Mesenteric fat pad (tissue), 1 donor: ENCODE results near the gene AOX1. TPM values are rescaled to one million over a fixed set of nuclear protein-coding genes. Genes with fewer than 3 reads are reported as not detected.
"Not testable (repeated sequence)": the region's sequence is repeated elsewhere in the genome, so short reads cannot be mapped to it uniquely, and the experiment has no call there.

Experiments used
- DNase-seq: peaks from one replicate; pipeline ENCODE4 v3.0.0-alpha.2; 2020; ENCODE audit warnings: low spot score
- long read RNA-seq: library from polyadenylated mRNA; unstranded; transcript quantifications from one replicate; pipeline ENCODE4 v2.0.0, GENCODE V29; 2020
- total RNA-seq: library from RNA; stranded (reverse); fragmentation: NEBNext Ultra II Directional; extraction: Animal tissue kit (Norgen Biotek cat#: 25700); gene quantifications from one replicate; pipeline ENCODE4 v1.2.1, GENCODE V29; 2021
- donor health status: DM: yes; HTN: yes; CAD: no.

Gene AOX1
- total RNA-seq, result 220 TPM
- long read RNA-seq, full-length matches to known transcripts, result 3 of 111 reads
- long read RNA-seq, partial matches to known transcripts, result 98 of 111 reads
- long read RNA-seq, other reads (novel, unspliced or antisense), result 10 of 111 reads

DNA sequence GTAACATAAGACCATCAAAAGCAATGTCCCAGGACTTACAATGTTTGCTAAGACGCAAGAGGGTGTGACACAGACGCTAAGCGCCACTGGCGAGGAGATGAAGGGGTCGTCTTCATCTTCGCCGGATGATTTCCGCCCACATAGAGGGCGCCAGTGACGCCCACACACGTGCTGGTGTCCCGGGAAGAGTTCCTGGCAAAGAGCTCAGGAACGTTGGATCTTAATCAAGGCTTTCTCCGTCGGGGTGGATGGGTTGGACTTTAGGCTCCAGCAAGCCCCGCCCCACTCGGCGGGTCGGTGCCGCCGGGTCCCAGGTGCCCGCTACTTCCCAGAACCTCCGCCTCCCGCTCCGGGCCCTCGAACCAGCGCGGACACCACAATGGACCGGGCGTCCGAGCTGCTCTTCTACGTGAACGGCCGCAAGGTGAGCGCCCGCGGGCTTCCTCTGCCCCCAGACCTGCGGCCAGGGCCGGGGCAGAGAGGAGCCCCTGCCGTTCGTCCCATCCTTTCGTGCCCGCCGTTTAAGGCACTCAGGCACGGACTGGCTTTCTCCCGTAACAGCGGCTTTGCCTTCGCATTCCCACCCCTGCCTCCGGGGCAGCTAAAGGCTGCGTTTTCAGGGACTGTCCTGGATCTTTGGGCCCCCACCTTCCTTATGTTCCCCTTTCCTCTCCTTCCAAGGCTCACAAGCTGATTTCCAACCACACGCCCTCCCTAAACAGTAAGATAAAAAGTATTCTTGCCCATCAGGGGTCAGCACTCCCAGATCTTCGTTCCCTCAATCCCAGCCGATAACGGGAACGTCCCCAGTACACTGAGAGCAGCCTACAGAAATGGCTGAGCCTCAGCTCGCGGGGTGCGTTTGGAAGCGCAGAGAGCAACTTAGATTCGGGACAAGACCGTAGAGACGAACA is at the start of gene AOX1:
TSS of gene AOX1 (plus strand) at position 285 of the 914 bp plus-strand sequence. CDS start at position 380, 95 bp downstream.
- DNase-seq, result no peak

DNA sequence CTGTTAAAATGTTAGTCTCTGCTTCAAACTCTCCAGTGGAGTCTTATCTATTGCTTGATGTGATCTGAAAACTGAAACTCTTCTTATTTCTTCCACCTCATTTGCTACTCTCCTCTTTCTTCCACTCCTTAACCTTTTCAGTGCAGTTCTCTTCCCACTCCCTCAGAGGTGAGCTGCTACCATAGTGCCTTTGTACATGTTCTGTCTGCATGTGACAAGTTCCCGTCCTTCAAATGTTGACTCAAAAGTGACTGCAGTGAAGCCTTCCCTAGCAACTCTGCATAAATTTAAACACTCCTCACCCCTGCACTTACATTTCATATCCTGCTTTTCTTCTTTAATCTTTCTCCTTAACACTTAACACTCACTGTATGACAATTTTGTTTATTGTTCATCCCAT is 47.7 kb upstream of the AOX1 start:
- no peak for DNase-seq

DNA sequence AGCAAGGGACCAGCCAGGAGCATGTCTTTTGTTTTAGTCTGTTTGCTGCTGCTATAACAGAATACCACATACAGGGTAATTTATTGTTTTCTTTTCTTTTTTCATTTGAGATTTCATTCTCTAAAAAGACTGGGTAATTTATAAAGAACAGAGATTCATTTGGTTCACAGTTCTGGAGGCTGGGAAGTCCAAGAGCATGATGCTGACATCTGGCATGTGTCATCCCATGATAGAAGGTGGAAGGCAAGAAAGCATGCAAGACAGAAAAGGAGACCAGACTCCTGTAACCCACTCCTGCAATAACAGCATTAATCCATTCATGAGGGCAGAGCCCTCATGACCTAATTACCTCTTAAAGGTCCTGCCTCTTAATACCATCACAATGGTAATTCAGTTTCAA is 45.0 kb upstream of the AOX1 start:
- no peak for DNase-seq

DNA sequence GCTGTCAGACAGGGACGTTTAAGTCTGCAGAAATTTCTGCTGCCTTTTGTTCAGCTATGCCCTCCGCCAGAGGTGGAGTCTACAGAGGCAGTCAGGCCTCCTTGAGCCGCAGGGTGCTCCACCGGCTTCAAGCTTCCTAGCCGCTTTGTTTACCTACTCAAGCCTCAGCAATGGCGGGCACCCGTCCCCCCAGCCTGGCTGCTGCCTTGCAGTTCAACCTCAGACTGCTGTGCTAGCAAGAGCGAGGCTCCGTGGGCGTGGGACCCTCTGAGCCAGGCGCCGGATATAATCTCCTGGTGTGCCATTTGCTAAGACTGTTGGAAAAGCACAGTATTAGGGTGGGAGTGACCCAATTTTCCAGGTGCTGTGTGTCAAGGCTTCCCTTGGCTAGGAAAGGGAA is 19.2 kb upstream of the AOX1 start:
- not testable (repeated sequence) for DNase-seq

DNA sequence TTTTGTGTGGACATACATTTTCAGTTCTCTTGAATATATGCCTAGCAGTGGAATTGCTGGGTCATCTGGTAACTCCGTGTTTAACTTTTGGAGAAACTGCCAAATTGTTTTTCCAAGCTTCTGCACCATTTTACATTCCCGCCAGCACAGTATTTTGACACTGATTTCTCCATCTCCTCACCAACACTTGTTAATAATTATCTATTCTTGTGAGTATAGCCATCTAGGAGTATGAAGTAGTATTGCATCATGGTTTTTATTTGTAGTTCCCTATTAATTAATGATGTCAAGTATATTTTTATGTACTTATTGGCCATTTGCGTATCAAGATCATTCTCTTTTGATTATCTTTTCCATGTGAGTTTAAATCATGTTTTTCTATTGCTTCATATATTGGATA is 17.9 kb upstream of the AOX1 start:
- DNase-seq, result no peak

DNA sequence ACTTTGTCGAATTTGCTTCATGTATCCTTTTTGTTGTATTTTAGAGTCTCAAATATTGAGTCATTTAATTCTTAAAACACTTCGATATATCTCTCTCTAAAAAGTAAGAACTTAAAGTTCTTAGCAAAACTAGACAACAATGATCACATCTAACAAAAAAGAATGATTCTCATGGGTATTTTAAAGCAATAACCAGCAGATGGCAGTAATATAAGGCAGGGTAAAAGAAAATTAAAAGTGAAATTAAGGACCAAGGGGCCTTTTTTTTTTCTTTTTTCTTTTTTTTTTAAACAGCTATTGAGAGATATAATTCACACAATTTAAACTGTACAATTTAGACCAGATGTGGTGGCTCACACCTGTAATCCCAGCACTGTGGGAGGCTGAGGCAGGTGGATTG is 9.9 kb upstream of the AOX1 start:
- DNase-seq, result no peak

DNA sequence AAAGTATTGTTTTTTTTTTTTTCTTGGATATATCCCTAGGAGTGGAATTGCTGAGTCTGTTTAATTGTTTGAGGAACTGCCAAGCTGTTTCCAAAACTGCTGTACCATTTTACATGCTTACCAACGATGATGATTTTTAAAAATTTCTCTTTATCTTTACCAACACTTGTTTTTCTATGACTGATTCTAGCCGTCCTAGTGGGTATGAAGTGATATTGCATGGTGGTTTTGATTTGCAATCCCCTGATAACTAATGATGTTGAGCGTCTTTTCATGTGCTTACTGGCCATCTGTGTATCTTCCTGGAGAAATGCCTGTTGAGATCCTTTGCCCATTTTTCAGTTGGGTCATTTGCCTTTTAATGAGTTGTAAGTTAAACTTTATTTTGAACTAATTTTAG is 8.8 kb upstream of the AOX1 start:
- DNase-seq, result no peak

DNA sequence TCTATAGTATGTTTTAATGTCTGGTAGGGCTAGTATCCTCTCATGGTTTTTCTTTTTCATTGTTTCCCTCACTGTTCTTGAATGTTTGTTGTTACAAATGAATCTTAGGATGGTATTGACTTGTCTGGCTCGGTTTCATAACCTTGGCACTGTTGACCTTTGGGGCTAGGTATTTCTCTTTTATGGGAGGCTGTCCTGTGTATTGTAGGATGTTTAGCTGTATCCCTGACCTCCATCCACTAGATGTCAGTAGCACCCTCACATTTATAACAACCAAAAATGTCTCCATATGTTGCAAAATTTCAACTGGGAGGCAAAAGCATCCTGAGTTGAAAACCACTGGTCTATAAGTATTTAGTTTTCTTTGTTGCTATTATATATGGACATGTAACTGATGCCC is 7.0 kb upstream of the AOX1 start:
- no peak for DNase-seq

DNA sequence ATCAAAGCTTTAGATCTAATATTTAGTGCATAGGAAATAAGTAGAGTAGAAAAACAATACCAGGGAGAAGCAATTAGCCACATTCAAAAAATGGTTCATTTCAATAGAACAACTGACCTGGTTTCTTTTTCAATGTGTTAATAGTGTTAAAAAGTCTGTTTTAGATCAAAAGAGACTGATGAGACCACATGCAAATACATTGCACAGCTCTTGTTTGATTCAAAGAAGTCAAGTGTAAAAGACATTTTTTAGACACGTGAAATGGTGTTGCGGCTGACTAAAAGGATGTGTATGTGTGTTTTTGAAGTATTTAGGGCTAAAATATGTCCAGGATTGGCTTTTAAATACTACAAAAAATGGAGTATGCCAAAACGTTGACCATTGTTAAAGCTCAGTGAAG is 1.2 kb upstream of the AOX1 start:
- DNase-seq, result no peak

DNA sequence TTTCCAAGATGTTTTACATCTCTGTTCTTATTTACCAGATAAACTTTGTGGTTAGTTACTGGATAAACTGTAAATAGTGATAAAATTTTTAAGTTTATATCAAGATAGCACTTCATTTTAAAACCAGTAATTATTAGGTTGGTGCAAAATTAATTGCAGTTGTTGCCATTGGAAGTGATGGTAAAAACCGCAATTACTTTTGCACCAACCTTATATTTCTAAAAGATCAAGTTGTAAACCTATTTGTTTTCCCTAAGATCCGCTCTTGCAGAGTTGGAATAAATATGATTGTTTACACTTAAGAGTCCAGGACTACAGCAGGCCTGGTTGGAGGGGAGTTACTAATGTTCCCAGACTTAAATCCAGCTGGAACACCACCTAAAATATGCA is 479 bp upstream of the AOX1 start:
- no peak for DNase-seq

DNA sequence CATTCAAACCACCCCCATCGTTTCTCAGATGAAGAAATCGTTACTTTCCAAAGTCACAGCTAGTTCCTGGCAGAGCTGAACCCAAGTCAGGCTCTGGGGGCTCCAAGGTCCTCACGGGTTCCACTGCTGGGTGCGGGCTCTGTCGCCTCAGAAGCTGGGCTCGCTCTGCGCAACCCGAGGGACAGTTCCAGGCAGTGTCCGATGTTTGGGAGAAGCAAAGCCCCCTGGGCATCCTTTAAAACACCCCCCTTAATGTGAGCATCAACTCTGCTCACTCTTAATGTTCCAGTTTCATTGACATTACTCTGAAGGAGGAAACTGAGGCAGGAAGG is 796 bp downstream of the AOX1 start:
- DNase-seq, result no peak

DNA sequence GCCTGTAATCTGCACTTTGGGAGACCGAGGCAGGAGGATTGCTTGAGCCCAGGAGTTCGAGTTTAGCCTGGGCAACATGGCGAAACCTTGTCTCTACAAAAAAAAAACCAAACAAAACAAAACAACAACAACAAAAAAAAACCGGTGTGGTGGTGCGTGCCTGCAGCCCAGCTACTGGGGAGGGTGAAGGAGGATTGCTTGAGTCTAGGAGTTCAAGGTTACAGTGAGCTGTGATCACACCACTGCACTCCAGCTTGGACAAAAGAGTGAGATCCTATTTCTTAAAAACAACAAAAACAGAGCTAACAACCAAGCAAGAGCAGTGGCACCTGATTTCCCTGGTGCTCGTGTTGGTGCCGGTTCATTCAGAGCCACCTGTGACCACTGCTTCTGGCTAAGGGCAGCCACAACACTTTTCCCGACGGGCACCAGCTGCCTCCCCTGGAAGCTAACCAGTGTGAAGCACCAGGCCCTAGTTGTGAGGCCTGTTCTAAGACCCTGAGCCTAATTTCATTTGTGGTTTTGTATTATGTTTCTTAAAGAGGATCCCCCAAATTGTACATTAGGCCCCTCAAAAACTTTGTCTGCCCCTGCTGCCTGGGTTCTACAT is 1.3 kb downstream of the AOX1 start:
- no peak for DNase-seq

DNA sequence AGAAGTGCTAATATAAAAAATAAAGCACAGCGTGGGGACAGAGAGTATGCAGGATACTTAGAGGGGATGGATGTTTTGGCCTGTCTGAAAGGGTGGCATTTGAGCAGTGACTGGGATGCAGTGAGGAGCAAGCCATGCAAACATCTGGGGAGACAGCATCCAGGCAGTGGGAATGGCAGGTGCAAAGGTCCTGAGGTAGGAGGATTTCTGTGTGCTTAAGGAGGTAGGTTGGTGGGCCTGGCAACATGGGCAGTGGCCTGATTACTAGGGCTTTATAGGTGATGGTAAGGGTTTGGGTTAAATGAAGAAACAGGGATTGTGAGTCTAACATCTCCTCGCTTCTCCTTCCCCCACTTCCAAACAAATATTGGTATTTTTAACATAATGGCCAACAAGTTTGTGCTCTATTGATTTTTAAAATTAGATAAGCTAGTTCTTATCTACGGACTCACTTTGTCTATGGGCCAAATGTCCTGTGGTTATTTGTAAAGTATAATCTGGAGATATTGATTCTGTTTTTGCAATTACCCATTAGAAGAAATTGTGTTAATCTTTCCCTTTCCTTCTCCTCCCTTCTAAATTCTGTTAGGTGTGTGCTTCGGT is 2.4 kb downstream of the AOX1 start:
- no peak for DNase-seq

DNA sequence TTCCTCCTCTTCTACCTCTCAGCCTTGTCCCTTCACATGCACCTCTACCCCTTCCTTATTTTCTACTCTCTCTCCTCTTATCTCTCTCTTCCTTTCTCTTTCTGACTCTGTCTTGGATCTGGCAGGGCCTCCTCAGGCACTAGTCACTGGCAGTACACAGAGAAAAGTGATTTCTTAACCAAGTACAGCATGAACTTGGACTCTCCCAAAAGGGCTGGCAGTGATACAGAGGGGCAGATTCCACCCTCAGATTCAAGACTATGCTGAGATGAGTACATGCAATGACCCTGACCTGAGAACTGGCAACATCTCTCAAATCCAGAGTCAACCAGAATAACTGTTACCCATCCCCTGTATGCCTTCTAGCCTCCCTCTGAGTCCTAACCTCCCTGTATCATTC is 4.3 kb downstream of the AOX1 start:
- no peak for DNase-seq

DNA sequence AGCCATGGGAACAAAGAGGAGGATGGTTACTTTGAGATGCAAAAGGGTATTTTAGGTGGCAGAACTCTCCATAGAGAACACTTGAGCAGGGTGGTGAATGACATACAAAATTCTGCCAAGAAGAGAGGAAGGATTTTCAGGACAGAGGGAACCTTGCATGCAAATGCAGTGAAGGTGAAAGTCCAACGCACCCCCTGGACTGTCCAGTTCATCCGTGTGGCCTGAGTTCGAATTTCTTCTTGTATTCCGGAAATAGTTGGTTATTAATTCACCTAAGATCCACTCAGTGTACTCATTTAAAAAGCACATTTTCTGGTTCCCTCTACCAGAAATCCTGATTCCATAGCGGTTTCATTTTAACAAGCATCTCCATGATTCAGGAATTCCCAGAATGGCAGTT is 5.5 kb downstream of the AOX1 start:
- no peak for DNase-seq

DNA sequence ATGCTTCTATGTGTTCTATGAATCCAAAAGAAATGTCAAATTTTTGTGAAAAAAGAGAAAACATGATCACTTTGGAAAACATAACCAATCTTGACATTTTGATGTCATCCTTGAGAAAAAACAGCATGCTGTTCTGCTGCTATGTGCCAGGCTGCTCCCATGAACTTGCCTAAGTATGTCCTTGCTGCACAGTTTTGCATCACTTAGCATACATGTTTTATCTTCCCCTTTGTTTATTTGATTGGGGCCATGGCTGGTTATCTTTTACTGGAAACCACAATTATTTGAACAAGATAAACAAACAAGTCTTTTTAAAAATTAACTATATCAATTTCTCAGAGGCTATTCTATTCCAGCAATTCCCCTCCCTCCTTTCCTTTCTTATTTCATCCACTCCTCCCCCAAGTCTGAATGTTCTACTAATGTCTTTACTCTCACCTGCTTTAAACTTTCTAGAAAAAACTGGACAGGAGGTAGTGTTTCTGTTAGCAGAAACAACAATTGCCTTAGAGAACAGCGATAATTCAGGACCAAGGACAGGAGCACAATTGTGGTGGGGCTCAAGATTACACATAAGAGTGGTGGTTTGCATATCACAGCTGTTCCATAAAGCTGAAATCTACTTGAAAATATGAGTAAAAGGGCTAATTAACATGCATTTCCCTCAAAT is 6.7 kb downstream of the AOX1 start:
- no peak for DNase-seq

DNA sequence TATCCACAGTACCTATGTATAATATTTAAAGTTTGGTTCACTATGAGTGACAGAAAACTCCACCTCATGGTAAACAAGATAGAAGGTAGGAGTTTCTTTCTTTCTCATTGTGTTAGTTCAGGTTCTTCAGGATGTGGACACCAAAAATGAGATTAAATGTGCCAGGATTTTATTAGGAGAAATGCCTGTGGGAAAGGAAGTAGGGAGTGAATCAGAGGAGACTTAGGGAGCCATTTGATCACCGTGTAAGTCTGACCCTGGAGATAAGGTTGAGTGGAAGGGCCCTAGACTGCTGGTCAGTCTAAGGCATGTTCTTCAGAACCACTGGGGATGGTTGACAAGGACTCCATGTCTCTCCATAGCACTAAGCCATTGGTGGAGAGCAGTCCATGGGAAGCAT is 8.1 kb downstream of the AOX1 start:
- no peak for DNase-seq

DNA sequence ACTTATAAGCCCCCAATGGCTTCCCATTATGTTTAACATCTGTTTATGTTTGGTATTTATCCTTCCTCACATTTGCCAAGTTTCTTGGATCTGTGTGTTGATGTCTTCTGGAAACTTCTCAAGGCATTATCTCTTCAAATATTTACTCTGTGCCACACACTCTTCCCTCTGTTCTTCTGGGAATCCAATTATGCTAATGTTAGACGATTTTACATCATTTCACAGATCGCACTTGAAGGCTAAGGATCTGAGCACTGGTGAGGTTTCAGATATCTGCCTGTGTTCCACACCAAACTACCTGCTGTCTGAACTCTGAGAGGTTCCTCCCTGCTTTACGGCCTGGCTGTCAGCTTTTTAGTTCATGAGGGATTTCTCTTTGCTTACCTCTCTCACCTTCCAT is 10.1 kb downstream of the AOX1 start:
- no peak for DNase-seq

DNA sequence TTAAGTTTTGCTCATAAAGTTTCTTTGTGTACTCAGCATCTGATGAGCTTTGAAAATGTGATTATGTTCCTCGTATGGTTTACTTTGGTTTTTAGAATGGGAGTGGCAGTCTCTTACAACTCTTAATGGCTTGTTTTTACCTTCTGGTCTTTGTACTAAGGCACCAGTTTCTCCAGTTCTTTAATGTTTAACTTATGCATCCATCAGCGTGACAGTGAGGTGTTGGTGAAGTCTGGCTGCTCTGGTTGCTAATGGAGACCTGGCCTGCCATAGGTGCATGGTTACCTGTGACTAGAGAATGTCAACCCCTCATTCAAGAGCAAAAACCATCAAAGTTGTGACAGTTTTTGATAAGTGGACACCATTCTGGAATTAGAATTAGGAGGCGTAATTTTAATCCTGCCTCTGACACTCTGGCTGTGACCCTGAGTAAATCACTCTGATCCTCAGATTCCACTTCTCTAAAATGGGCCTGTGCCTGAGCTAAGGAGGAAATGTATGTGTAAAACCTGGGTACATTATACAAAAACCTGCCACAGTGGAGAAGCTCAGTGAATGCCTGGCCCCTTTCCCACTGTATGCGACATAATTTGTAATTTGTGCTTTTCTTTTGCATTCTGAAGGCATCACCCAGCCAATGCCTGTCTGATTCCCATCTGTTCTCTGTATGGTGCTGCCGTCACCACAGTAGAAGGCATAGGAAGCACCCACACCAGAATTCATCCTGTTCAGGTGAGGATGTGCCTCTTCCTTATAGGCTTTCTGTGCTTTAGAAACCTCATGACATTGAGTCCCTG is 11.2 kb downstream of the AOX1 start:
- DNase-seq, result no peak

DNA sequence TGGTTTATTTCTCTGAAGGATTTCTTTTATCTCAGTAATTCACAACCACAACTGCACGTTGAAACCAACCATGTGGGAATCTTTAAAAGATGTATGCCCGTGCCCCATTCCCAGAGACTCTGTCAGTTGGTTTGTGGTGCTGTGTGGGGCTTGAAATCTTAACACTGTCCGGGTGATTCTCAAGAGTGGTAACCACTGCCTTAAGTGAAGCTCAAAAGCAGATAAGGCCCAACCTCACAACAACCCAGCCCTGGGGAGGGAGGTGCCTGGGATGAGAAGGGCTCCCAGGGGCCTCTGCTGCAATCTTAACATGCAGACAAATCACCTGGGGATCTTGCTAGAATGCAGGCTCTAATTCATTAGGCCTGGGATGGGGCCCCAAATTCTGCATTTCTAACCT is 13.4 kb downstream of the AOX1 start:
- DNase-seq, result no peak
